ENCODE data around the gene FLT4. TPM values are rescaled to one million over a fixed set of nuclear protein-coding genes. Genes with fewer than 3 reads are reported as not detected.
"Not testable (repeated sequence)": the region's sequence is repeated elsewhere in the genome, so short reads cannot be mapped to it uniquely, and the experiment has no call there.

Gene FLT4
- 11.7 TPM for total RNA-seq

DNA sequence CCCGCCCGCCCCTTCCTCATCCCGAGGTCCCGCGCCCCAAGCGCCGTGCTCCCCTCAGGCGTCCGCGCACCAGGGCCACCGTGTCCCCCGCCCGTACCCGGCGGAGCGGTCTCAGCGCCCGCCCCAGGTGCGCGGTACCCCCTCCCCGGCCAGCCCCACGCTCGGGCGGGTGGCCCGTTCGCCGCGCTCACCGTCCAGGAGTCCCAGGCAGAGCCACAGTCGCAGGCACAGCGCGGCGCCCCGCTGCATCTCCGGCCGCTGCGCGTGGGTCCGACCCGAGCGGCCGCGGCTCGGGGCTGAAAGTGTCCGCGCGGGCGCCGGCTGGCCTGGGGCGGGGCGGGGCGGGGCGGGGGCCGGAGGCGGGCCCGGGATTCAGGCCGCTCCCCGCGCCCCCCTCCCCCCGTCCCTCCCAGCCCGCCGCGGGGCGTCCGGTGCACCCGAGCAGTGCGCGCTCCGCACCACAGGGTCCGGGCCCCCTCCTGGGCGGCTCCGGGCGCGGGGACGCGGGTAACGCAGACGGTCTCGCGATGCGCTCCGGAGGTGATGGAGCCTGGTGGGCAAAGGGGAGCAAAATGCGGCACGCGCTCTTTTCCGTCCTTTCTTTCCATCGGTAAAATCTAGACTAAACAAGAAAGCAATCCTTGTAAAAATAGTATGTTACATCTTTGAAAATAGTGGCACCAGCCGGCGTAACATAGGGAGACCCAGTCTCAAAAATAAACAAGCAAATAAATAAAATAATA lies at the start of gene FLT4:
TSS of gene FLT4 (minus strand) at position 304 of the 743 bp plus-strand sequence. CDS start at position 249, 55 bp downstream.
- intact Hi-C loops (cut with DNase I) = no loop called here
- DNase-seq (ENCODE audit: low spot score) (no peak), ATAC-seq (no peak)

GRCh38 chr5:180699042-180699441 lies 49.6 kb upstream of the FLT4 start:
- no peak for ATAC-seq
- intact Hi-C loops (cut with DNase I) = no loop called here
- DNase-seq (ENCODE audit: low spot score) = no peak

- no peak for DNase-seq (ENCODE audit: low spot score)
- ATAC-seq = no peak
- intact Hi-C loops (cut with DNase I) = no loop called here
These were observed 46.7 kb upstream of the FLT4 start for GRCh38 chr5:180696116-180696515.

DNA sequence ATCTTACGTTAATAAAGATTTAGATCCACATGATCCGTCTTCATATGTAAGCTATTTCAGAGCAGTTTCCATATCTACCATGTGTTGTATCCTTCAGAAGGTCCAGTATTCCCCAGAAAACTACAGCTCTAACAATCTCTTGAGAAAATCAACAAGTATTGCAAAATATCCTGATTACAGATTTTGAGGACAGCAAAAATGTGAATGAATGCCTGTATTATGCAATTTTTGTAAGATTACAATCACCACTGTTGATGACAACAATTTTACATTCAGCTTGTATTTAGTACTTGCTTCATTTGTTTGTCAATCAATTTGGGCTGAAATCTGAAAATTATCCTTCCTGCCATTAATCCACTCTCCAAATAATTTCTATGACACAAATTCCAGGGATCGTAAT lies 43.0 kb upstream of the FLT4 start:
- no peak for ATAC-seq
- DNase-seq (ENCODE audit: low spot score) = no peak
- intact Hi-C loops (cut with DNase I) = no loop called here

DNA sequence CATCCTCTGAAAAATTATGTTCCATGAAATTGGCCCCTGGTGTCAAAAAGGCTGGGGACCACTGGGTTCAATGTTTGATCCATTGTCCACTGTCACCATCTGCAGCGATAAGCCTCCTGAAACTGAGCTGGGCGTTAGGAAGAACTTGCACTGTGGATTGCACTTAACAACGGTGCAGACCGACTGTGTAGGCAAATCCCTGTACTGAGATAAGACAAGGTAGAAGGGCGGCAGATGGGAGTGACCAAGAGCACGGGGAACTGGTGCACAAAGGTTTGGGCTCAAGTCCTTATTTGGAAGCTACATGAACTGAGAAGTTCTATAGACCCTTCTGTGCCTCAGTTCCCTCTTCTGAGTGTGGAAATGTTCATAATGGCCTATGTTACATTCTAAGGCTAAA lies 41.6 kb upstream of the FLT4 start:
- intact Hi-C loops (cut with DNase I) = no loop called here
- DNase-seq (ENCODE audit: low spot score) (no peak), ATAC-seq (no peak)

DNA sequence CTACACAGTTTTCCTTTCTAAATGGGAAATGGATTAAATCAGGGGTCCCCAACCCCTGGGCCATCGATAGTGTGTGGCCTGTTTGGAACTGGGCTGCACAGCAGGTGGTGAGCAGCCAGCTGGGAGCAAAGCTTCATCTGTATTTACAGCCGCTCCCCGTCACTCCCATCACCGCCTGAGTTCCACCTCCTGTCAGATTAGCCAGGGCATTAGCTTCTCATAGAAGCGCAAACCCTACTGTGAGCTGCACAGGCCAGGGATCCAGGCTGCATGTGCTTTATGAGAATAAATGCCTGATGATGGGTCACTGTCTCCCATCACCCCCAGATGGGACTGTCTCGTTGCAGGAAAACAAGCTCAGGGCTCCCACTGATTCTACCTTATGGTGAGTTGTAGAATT lies 41.2 kb upstream of the FLT4 start:
- no peak for ATAC-seq
- DNase-seq (ENCODE audit: low spot score) = no peak
- intact Hi-C loops (cut with DNase I) = no loop called here

- DNase-seq (ENCODE audit: low spot score) = no peak
- ATAC-seq = no peak
- intact Hi-C loops (cut with DNase I) = no loop called here
These were observed 40.4 kb upstream of the FLT4 start for GRCh38 chr5:180689775-180690174.

GRCh38 chr5:180689071-180689694 lies 39.8 kb upstream of the FLT4 start:
- no peak for DNase-seq (ENCODE audit: low spot score)
- intact Hi-C loops (cut with DNase I) = no loop called here
- ATAC-seq = no peak

GRCh38 chr5:180688330-180689070 lies 39.1 kb upstream of the FLT4 start:
- intact Hi-C loops (cut with DNase I) = no loop called here
- DNase-seq (ENCODE audit: low spot score) (no peak), ATAC-seq (no peak)

DNA sequence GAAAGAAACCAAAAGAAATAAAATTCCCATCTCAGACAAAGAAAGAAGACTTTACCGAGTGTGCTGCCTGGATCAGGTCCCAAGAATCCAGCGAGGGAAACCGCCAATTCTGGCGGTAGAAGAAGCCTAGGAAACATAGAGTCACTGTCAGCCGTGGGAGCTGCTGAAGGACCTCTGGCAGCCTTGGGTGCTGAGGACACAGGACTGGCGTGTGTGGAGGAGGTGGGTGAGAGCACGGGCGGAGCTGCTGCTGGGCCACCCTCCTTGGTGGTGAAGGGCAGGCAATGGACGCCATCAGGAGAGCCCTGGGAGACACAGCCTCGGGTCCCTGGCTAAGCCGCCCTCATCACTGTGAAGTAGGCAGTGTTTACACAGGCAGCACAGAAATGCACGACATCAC lies 37.4 kb upstream of the FLT4 start:
- intact Hi-C loops (cut with DNase I); ATAC-seq; DNase-seq (ENCODE audit: low spot score): not testable (repeated sequence)

DNA sequence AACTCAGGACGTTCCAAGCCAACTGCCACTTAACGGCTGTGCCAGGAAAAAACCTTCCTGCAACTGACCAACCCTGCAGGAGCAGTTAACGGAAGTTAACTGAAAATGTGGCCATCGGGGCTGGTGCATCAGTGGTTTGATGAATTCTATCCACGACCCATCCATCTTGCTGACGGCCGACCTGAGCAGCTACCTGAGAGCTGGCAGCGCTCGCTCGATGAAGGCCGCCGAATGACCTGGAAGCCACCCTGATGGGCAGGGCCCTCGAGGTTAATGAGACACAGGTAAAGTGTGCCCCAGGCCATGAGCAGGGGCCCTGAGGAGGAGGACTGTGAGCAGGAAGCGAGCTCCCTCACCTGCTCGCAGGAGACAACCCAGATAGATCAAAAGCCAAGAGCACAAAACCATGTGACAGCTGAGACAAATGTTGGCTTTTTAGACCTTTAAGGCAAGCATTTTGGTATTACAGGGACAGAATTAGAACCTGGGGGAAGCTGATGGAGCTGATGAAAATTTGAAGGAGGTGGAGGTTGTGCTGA lies 35.3 kb upstream of the FLT4 start:
- no peak for ATAC-seq
- DNase-seq (ENCODE audit: low spot score) = no peak
- intact Hi-C loops (cut with DNase I) = no loop called here

DNA sequence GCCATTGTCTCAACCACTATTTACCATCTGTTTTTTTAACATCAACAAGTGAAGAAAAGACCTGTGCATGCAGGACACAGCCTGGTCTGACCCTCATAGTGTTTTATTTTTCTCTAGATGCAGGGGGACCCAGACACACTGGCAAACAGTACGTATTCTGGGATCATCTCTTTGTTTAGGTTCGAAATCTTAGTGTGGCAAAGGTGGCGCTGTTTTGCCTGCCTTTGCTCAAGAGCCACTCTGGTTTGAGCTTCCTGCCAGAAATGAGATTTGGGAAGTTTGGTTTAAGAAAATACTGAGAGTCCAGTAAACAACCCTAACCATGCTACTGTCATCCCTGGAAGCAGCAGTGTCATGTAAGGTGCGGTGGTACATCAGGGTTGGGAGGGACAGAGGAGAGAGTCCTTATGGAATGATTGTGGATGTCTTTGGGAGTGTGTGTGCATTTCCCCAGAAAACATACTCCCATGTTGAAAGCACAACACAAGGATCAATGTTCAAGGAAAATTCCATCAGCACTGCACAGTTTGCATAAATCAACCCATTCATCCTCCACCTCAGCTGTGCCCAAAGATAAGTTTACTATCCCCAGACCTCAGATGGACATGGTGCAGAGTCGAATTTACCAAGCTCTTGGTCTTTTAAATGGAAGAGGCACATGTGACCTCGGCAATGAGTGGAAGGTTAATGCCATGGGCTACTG lies 34.0 kb upstream of the FLT4 start:
- no peak for ATAC-seq
- DNase-seq (ENCODE audit: low spot score) = no peak

DNA sequence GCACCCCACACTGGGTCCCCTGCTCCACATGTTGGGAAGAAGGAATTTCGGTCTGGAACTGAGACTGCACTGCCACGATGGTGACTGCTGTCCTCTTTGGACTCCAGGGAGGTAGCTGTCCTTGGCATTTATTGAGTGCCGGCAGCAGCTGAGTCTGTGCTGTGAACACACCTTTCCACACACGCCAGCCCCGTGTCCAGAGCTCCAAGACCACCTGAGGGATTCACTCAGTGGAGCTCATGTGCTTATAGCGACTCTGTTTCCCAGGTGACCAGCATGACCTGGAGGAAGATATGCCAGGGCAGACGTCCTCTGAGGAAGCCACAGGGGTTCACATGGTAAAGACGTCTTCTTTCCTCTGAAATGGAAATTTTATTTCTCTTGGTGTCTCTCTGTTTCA lies 33.2 kb upstream of the FLT4 start:
- intact Hi-C loops (cut with DNase I) = no loop called here
- ATAC-seq (no peak), DNase-seq (ENCODE audit: low spot score) (no peak)

More for the DNA sequence above, 34.0 kb upstream of the FLT4 start:
- intact Hi-C loops (cut with DNase I) = no loop called here

GRCh38 chr5:180682008-180682407 lies 32.6 kb upstream of the FLT4 start:
- DNase-seq (ENCODE audit: low spot score); intact Hi-C loops (cut with DNase I); ATAC-seq: not testable (repeated sequence)

DNA sequence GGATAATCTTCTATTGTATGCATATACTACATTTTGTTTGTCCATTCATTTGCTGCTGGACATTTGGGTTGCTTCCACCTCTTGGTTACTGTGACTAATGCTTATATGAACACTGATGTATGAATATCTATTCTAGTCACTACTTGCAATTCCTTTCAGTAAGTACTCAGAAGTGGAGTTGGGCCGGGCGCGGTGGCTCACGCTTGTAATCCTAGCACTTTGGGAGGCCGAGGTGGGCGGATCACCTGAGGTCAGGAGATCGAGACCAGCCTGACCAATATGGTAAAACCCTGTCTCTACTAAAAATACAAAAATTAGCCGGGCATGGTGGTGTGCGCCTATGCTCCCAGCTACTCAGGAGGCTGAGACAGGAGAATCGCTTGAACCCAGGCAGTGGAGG lies 28.9 kb upstream of the FLT4 start:
- ATAC-seq; DNase-seq (ENCODE audit: low spot score); intact Hi-C loops (cut with DNase I): not testable (repeated sequence)

- ATAC-seq = no peak
- DNase-seq (ENCODE audit: low spot score) = no peak
- intact Hi-C loops (cut with DNase I) = no loop called here
These were observed 25.7 kb upstream of the FLT4 start for GRCh38 chr5:180675036-180675635.

GRCh38 chr5:180674090-180674475 lies 24.7 kb upstream of the FLT4 start:
- ATAC-seq; DNase-seq (ENCODE audit: low spot score); intact Hi-C loops (cut with DNase I): not testable (repeated sequence)

DNA sequence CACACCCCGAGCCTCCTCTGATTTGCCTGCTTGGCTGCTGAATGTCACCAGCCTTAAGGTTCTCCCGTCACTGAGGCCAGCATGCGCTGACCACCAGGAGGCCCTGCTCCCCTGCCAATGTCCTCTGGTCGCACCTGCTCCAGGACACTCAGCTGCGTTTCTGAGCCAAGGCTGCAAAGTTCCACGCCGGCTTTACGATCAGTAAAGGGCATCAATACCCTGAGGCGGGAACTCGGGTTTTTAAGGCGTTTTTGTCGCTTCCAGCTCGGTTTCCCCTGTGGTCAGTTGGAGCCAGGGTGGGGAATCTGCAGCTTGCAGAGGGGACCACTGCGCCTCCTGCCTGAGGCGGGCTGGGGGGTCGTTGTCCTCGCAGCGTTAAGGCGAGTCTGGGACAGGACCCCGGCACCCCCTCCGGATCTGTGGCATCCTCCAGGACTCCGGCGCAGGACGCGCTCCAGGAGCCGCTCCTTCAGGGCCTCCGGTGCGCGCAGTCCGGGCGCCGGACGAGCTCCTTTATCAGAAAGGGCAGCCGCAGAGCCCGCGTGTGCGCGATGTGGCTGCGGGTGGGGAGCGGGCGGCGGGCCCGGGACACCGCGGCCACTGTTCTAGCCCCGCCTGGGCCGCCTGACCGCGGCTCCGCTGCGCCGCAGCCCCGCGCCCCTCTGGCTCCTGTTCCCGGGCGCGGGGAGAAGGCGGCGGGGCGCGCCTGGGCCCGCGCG lies 24.1 kb upstream of the FLT4 start:
- DNase-seq (ENCODE audit: low spot score) (no peak), ATAC-seq (no peak)
- intact Hi-C loops (cut with DNase I) = no loop called here

Data from sciatic nerve (tissue), 2 donors.